GM21360 (cell line): ENCODE results near the gene TMEM63C.

ENCODE experiments used
- ATAC-seq: cut with Tn5 transposase; IDR thresholded peaks from one replicate; pipeline ENCODE4 v1.9.1; 2021; ENCODE audit warnings: mild to moderate bottlenecking, moderate library complexity; ENCODE audit not compliant: unreplicated experiment

The TMEM63C gene

GRCh38 chr14:77306851-77307496 lies 125.4 kb downstream of the TMEM63C start:
- ATAC-seq: no peak
